WTC11 (cell line): ENCODE data around the gene KCNMA1. TPM values are rescaled to one million over a fixed set of nuclear protein-coding genes. Genes with fewer than 3 reads are reported as not detected.

ENCODE experiments used
- ATAC-seq: fragments of 200-7000 bp; cut with Tn5 transposase; 2 replicates; pipeline ENCODE4 v1.10.0; 2021; ENCODE audit warnings: mild to moderate bottlenecking, moderate library complexity
- CTCF ChIA-PET: fragments of 300-600 bp; sonication (Branson Sonifier 250); formaldehyde crosslinking; loops from one replicate; lab custom pipeline; 2021; ENCODE audit warnings: antibody characterized with exemption; lab: Charles Lee
- POLR2A ChIA-PET: fragments of 350-600 bp; sonication (Branson Sonifier 250); formaldehyde crosslinking; loops from one replicate; lab custom pipeline; 2021; ENCODE audit warnings: antibody characterized with exemption; lab: Charles Lee
- DNase-seq: peaks from one replicate; pipeline ENCODE4 v3.0.0; 2021; ENCODE audit warnings: low spot score
- H3K27ac Mint-ChIP-seq: 2 replicates; pipeline ENCODE4 v1.8.0; 2021; ENCODE audit warnings: mixed read lengths
- H3K27me3 Mint-ChIP-seq: 2 replicates; pipeline ENCODE4 v1.8.0; 2021; ENCODE audit warnings: low read depth, mild to moderate bottlenecking, moderate library complexity, mixed read lengths
- H3K36me3 Mint-ChIP-seq: 2 replicates; pipeline ENCODE4 v1.8.0; 2021; ENCODE audit warnings: mixed read lengths
- H3K4me1 Mint-ChIP-seq: 2 replicates; pipeline ENCODE4 v1.8.0; 2022; ENCODE audit warnings: mixed read lengths
- H3K4me3 Mint-ChIP-seq: 2 replicates; pipeline ENCODE4 v1.8.0; 2021; ENCODE audit warnings: mild to moderate bottlenecking, moderate library complexity, mixed read lengths
- H3K9me3 Mint-ChIP-seq: 2 replicates; pipeline ENCODE4 v1.8.0; 2021; ENCODE audit warnings: mixed read lengths
- ATF2 ChIP-seq: sonication (generic); formaldehyde crosslinking; IDR thresholded peaks from 2 replicates; pipeline ENCODE4 v1.8.1; 2022; ENCODE audit warnings: low read depth, missing genetic modification reagents, borderline replicate concordance
- CBFB ChIP-seq: sonication (generic); formaldehyde crosslinking; IDR thresholded peaks from 2 replicates; pipeline ENCODE4 v1.8.1; 2022; ENCODE audit warnings: mild to moderate bottlenecking, low read depth, missing genetic modification reagents
- E2F4 ChIP-seq: sonication (generic); formaldehyde crosslinking; IDR thresholded peaks from 2 replicates; pipeline ENCODE4 v1.8.1; 2022; ENCODE audit warnings: low read depth, mild to moderate bottlenecking, moderate library complexity, missing genetic modification reagents, borderline replicate concordance
- EMX1 ChIP-seq: fragments of 250-450 bp; sonication (Bioruptor Pico); IDR thresholded peaks from 2 replicates; pipeline ENCODE4 v1.8.0; 2021; ENCODE audit warnings: mild to moderate bottlenecking
- FOXJ3 ChIP-seq: sonication (generic); formaldehyde crosslinking; IDR thresholded peaks from 2 replicates; pipeline ENCODE4 v1.9.0; 2021; ENCODE audit warnings: missing genetic modification reagents, mild to moderate bottlenecking, borderline replicate concordance
- FOXP1 ChIP-seq: sonication (generic); formaldehyde crosslinking; IDR thresholded peaks from 2 replicates; pipeline ENCODE4 v1.8.0; 2022; ENCODE audit warnings: missing genetic modification reagents, mild to moderate bottlenecking, moderate library complexity, borderline replicate concordance
- GRHL2 ChIP-seq: fragments of 250-450 bp; sonication (Bioruptor Pico); IDR thresholded peaks from 2 replicates; pipeline ENCODE4 v1.8.0; 2022; ENCODE audit warnings: mild to moderate bottlenecking, moderate library complexity; ENCODE audit not compliant: insufficient replicate concordance, severe bottlenecking
- HMGA2 ChIP-seq: fragments of 250-450 bp; sonication (Bioruptor Pico); IDR thresholded peaks from 2 replicates; pipeline ENCODE4 v1.4.0; 2021; ENCODE audit warnings: mild to moderate bottlenecking, moderate library complexity
- JAZF1 ChIP-seq: fragments of 250-450 bp; sonication (Bioruptor Pico); IDR thresholded peaks from 2 replicates; pipeline ENCODE4 v1.9.0; 2021; ENCODE audit warnings: moderate library complexity, mild to moderate bottlenecking, inconsistent platforms
- KAT7 ChIP-seq: sonication (generic); formaldehyde crosslinking; IDR thresholded peaks from 2 replicates; pipeline ENCODE4 v1.8.1; 2023; ENCODE audit warnings: missing genetic modification reagents, mild to moderate bottlenecking, borderline replicate concordance
- NFATC4 ChIP-seq: fragments of 250-450 bp; sonication (Bioruptor Pico); IDR thresholded peaks from 2 replicates; pipeline ENCODE4 v1.9.0; 2021; ENCODE audit warnings: mild to moderate bottlenecking
- NFE2L1 ChIP-seq: sonication (generic); formaldehyde crosslinking; IDR thresholded peaks from 2 replicates; pipeline ENCODE4 v1.8.1; 2023; ENCODE audit warnings: missing genetic modification reagents
- NR2C2 ChIP-seq: sonication (generic); formaldehyde crosslinking; IDR thresholded peaks from 2 replicates; pipeline ENCODE4 v1.8.0; 2022; ENCODE audit warnings: mild to moderate bottlenecking, missing genetic modification reagents
- PREB ChIP-seq: sonication (generic); formaldehyde crosslinking; IDR thresholded peaks from 2 replicates; pipeline ENCODE4 v1.8.1; 2022; ENCODE audit warnings: mild to moderate bottlenecking, missing genetic modification reagents, moderate library complexity, borderline replicate concordance
- STAT6 ChIP-seq: sonication (generic); formaldehyde crosslinking; conservative IDR thresholded peaks from 2 replicates; pipeline ENCODE4 v1.8.1; 2023; ENCODE audit warnings: mild to moderate bottlenecking, low read depth, missing genetic modification reagents, moderate library complexity
- TCF7 ChIP-seq: sonication (generic); formaldehyde crosslinking; IDR thresholded peaks from 2 replicates; pipeline ENCODE4 v1.8.0; 2022; ENCODE audit warnings: mild to moderate bottlenecking, low read depth, missing genetic modification reagents, moderate library complexity
- ZBTB21 ChIP-seq: sonication (generic); formaldehyde crosslinking; IDR thresholded peaks from 2 replicates; pipeline ENCODE4 v1.8.1; 2023; ENCODE audit warnings: mild to moderate bottlenecking, missing genetic modification reagents, borderline replicate concordance
- ZBTB43 ChIP-seq: sonication (generic); formaldehyde crosslinking; IDR thresholded peaks from 2 replicates; pipeline ENCODE4 v1.8.1; 2023; ENCODE audit warnings: mild to moderate bottlenecking, missing genetic modification reagents
- ZMAT4 ChIP-seq: fragments of 250-450 bp; sonication (Bioruptor Pico); IDR thresholded peaks from 2 replicates; pipeline ENCODE4 v1.9.0; 2021; ENCODE audit warnings: mild to moderate bottlenecking
- ZNF219 ChIP-seq: sonication (generic); formaldehyde crosslinking; IDR thresholded peaks from 2 replicates; pipeline ENCODE4 v1.8.0; 2023; ENCODE audit warnings: missing genetic modification reagents, mild to moderate bottlenecking, borderline replicate concordance
- ZNF317 ChIP-seq: sonication (generic); formaldehyde crosslinking; IDR thresholded peaks from 2 replicates; pipeline ENCODE4 v1.8.1; 2023; ENCODE audit warnings: low read depth, mild to moderate bottlenecking, moderate library complexity, missing genetic modification reagents, borderline replicate concordance
- ZNF416 ChIP-seq: fragments of 250-450 bp; sonication (Bioruptor Pico); IDR thresholded peaks from 2 replicates; pipeline ENCODE4 v1.9.0; 2021; ENCODE audit warnings: mild to moderate bottlenecking, inconsistent platforms
- ZNF671 ChIP-seq: fragments of 250-450 bp; sonication (Bioruptor Pico); IDR thresholded peaks from 2 replicates; pipeline ENCODE4 v1.8.0; 2021; ENCODE audit warnings: mild to moderate bottlenecking
- total RNA-seq: library from RNA; stranded (reverse); gene quantifications from 3 replicates; pipeline ENCODE4 v1.2.3, GENCODE V29; 2021

The KCNMA1 gene
- total RNA-seq, 1 experiment from 2014 or later, result 7.3 TPM

- no peak for TF ChIP-seq EMX1 (CRISPR knock-in tag)
- no peak for TF ChIP-seq JAZF1 (CRISPR knock-in tag)
- no peak for TF ChIP-seq NFATC4 (CRISPR knock-in tag)
Observed at GRCh38 chr10:76892766-76893479, 744.7 kb downstream of the KCNMA1 start (continued).

- H3K9me3 Mint-ChIP-seq, result no peaks in the 10 kb centered on the region
- H3K27me3 Mint-ChIP-seq, result no peaks in the 10 kb centered on the region
- H3K36me3 Mint-ChIP-seq, result no peaks in the 10 kb centered on the region
- ChIA-PET CTCF (no interaction called here), POLR2A (no interaction called here)
- ATAC-seq, result no peak
- H3K4me3 Mint-ChIP-seq, result no peak overlapping the region
- H3K27ac Mint-ChIP-seq, result no peak overlapping the region
- H3K4me1 Mint-ChIP-seq, result peaks cover 7% of the 10 kb centered on the region
- no peak for TF ChIP-seq KAT7 (CRISPR knock-in tag)
- TF ChIP-seq NR2C2 (CRISPR knock-in tag), result no peak
- TF ChIP-seq ZBTB43, result no peak
- no peak for TF ChIP-seq E2F4 (CRISPR knock-in tag)
- TF ChIP-seq CBFB (CRISPR knock-in tag), result no peak
- no peak for TF ChIP-seq ZNF219
- TF ChIP-seq ZBTB21 (CRISPR knock-in tag), result no peak
- no peak for TF ChIP-seq ZNF317
- no peak for TF ChIP-seq PREB
- TF ChIP-seq FOXJ3, result no peak
- TF ChIP-seq NFE2L1 (CRISPR knock-in tag), result no peak
- TF ChIP-seq, all 79 proteins: peak for 0
- no peak for DNase-seq
Observed at GRCh38 chr10:76887223-76888010, 750.2 kb downstream of the KCNMA1 start.

GRCh38 chr10:76885816-76886215 is 751.8 kb downstream of the KCNMA1 start:
- H3K9me3 Mint-ChIP-seq, result no peaks in the 10 kb centered on the region
- H3K27me3 Mint-ChIP-seq, result no peaks in the 10 kb centered on the region
- H3K4me3 Mint-ChIP-seq, result no peak overlapping the region
- H3K27ac Mint-ChIP-seq, result no peak overlapping the region
- peaks cover 2% of the 10 kb centered on the region for H3K4me1 Mint-ChIP-seq
- ChIA-PET POLR2A (no interaction called here), CTCF (no interaction called here)
- no peaks in the 10 kb centered on the region for H3K36me3 Mint-ChIP-seq
- ATAC-seq (no peak), DNase-seq (no peak)
- TF ChIP-seq EMX1 (CRISPR knock-in tag) (no peak), FOXP1 (CRISPR knock-in tag) (no peak), ZMAT4 (CRISPR knock-in tag) (no peak), ATF2 (no peak), ZNF416 (CRISPR knock-in tag) (no peak), ZNF671 (no peak), HMGA2 (CRISPR knock-in tag) (no peak), TCF7 (CRISPR knock-in tag) (no peak), CBFB (CRISPR knock-in tag) (no peak), NR2C2 (CRISPR knock-in tag) (no peak), GRHL2 (no peak), STAT6 (CRISPR knock-in tag) (no peak), NFATC4 (CRISPR knock-in tag) (no peak)
